Fibroblast of skin of left quadriceps (primary cell): Measurements from ENCODE around the gene SRSF3.

ENCODE experiments used
- DNase-seq, 2 experiments: peaks; one replicate each; pipeline ENCODE4 v3.0.0-alpha.2; 2013; ENCODE audit warnings: low read depth in 2 of 2

SRSF3 gene

DNA sequence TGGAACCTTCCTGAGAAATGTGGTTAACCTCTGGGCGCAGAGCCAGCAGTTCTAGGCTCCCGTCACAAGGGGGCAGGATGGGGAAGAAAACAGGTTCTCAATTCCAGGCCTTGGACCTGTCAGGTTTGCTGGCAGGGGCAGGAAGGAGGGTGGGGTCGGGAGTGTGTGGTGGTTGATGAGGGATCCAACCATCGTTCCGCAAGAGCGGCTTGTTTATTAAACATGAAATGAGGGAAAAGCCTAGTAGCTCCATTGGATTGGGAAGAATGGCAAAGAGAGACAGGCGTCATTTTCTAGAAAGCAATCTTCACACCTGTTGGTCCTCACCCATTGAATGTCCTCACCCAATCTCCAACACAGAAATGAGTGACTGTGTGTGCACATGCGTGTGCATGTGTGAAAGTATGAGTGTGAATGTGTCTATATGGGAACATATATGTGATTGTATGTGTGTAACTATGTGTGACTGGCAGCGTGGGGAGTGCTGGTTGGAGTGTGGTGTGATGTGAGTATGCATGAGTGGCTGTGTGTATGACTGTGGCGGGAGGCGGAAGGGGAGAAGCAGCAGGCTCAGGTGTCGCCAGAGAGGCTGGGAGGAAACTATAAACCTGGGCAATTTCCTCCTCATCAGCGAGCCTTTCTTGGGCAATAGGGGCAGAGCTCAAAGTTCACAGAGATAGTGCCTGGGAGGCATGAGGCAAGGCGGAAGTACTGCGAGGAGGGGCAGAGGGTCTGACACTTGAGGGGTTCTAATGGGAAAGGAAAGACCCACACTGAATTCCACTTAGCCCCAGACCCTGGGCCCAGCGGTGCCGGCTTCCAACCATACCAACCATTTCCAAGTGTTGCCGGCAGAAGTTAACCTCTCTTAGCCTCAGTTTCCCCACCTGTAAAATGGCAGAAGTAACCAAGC, 29.6 kb downstream of the SRSF3 start:
- DNase-seq = peak; percentile 48 to 62

DNA sequence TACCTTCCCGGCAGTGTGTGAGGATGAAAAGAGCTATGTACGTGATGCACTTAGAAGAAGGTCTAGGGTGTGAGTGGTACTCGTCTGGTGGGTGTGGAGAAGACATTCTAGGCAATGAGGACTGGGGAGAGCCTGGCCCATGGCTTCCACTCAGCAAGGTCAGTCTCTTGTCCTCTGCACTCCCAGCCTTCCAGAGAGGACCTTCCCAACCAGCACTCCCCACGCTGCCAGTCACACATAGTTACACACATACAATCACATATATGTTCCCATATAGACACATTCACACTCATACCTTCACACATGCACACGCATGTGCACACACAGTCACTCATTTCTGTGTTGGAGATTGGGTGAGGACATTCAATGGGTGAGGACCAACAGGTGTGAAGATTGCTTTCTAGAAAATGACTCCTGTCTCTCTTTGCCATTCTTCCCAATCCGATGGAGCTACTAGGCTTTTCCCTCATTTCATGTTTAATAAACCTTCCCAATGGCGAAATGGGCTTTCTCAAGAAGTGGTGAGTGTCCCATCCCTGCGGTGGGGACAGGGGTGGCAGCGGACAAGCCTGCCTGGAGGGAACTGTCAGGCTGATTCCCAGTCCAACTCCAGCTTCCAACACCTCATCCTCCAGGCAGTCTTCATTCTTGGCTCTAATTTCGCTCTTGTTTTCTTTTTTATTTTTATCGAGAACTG, 30.4 kb downstream of the SRSF3 start:
- no peak for DNase-seq

DNA sequence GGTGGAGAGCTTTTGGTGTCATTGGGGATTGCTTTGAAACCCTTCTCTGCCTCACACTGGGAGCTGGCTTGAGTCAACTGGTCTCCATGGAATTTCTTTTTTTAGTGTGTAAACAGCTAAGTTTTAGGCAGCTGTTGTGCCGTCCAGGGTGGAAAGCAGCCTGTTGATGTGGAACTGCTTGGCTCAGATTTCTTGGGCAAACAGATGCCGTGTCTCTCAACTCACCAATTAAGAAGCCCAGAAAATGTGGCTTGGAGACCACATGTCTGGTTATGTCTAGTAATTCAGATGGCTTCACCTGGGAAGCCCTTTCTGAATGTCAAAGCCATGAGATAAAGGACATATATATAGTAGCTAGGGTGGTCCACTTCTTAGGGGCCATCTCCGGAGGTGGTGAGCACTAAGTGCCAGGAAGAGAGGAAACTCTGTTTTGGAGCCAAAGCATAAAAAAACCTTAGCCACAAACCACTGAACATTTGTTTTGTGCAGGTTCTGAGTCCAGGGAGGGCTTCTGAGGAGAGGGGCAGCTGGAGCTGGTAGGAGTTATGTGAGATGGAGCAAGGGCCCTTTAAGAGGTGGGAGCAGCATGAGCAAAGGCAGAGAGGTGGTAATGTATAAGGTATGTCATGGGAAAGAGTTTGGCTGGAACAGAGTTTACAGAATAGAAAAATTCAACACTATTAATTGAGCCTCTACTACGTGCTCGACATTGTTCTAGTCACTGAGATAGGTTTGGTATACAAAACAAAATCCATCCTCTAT, 31.2 kb downstream of the SRSF3 start:
- DNase-seq = no peak

DNA sequence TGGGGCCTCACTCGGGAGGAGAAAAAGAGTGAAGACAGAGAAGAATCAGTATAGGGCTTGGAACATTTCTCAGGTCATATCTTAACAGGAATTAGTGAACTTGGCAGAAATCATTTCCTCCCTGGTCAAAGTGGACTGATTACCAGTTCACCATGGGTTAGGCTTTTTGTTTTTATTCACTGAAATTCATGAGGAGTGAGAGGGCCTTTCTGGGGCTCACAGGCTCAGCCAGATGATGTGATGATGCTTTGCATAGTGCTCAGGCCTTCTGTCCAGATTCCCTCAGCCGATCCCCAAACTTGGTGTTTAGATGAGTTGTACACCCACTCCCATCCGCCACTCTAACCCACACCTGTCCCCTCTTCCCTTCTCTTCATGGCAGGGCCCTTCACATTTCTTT, 32.5 kb downstream of the SRSF3 start:
- DNase-seq = no peak

DNA sequence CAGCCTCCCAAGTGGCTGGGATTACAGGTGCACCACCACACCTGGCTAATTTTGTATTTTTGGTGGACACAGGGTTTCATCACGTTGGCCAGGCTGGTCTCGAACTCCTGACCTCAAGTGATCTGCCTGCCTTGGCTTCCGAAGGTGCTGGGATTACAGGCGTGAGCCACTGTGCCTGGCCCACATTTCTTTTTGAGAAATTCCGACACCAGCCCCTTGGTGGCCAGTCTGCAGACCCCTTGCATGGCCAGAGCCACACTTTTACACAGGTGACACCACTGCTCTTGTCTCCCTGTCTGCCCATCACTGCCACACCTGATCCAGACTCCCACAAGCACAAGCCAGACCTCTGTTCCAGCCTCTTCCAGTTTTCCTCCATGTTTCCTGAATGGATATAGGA, 33.0 kb downstream of the SRSF3 start:
- no peak for DNase-seq

DNA sequence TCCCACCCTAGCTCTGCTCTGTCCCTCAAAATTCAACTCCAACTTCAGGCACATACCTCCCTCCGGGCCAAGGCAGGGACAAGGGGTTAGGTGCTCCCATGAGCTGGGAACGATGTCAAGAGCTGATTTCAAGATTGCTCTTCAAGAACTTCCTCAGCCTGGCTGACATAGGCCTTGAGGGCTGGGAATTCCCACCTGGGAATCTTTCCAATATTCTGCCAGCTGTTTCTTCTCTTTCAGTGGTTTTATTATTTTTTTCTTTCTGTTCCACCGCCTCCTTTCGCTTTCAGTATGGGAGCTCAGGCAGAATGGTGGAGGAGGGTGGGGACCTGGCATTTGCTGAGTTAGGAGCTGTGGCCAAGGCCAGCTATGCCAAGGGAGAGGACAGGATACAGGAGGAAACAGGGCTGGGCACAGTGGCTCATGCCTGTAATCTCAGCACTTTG, 33.7 kb downstream of the SRSF3 start:
- DNase-seq = no peak

DNA sequence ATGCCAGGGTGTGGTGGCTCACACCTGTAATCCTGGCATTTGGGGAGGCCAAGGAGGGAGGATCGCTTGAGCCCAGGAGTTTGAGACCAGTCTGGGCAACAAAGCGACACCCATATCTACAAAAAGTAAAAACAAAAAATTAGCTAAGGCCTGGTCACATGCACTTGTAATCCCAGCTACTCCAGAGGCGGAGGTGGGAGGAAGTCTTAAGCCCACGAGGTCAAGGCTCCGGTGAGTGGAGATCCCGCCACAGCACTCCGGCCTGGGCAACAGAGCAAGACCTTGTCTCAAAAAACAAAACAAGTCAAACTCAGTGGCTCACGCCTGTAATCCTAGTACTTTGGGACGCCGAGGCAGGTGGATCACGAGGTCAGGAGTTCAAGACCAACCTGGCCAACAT, 35.6 kb downstream of the SRSF3 start:
- DNase-seq = no peak

DNA sequence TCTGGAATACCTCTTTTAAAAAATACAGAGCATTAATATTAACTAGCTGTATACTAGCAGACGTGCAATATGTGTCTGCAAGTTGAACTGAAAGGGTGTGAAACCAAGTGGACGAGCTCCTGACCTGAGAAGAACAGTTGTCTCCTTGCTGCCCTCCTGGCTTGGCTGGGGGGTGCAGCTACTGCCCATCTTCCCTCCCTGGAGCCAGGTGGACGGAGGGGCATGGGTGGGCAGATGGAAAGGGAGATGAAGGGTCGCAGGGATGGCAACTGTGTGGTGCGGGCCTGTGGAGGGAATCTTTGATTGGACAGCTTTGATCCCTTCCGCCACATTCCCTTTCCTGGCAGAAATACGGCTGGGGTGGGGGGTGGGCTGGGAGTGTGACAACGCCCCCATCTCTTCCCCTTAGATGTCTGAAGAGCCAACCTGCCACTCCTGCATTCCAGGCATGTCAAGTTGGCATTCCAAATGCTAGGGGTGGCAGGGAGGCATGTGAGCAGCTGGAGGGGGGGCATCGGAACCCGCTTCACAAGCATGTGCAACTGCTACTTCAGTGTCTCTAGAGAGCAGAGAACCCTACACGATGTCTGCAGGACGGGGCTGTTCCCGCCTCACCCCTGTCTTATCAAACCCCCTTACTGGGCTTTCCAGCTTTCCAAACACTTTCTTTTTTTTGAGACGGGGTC, 37.3 kb downstream of the SRSF3 start:
- DNase-seq = no peak

DNA sequence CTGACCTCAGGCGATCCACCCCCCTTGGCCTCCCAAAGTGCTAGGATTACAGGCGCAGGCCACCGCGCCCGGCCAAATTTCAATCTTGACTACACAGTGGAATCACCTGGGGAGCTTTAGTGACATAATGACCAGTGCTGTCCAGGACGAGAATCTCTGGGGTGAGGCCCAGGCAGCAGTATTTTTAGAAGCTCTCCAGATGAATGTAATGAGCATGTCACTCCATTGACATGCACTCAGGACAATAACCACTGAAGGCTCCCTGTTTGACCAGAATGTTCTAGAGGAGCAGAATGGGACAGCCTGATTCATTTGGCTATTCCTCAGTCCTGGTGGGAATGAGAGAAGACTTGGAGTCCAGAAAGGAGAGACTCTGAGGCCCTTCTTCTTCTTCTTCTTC, 39.2 kb downstream of the SRSF3 start:
- no peak for DNase-seq

DNA sequence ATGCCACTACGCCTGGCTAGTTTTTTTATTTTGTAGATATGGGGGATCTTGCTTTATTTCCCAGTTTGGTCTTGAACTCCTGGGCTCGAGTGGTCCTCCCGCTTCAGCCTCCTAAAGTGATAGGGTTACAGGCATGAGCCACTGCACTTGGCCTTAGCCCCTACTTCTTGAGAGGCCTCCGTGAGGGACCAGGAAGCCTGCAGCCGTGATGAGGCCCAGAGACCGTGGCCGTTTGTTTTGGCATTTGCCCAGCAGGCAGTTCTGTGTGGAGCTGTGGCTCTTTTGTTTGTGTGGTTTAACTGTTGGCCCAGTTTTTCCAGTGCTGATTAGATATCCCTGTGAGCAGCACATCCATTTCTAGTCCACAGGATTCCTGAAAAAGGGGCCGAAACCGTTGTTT, 39.8 kb downstream of the SRSF3 start:
- peak; percentile 26 to 28 for DNase-seq

DNA sequence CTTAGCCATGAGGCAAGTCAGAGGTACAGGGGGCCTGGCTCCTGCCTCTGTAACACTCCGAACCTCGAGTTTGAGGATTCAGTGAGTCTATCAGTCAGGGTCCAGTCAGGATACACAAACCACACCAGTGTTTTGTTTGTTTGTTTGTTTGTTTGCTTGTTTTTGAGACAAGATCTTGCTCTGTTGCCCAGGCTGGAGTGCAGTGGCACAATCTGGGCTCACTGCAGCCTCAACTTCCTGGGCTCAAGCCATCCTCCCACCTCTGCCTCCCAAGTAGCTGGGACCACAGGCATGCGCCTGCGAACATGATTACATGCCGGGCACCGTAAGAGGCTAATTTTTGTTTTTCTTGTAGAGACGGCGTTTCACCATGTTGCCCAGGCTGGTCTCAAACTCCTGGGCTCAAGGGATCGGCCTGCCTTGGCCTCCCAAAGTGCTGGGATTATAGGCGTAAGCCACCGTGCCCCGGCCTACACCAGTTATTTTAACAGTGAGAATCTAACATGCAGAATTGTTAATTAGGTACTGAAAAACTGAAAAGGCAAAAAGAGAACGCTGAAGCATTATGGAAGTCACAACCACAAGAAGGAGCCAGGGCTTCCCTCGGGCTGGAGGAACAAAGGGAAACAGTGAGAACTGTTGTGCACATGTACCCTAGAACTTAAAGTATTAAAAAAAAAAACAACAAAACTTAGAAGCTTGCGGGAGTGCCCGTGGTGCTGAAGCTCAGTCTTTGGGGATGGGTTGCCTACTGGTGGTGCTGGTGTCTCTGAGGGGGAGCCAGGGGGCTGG, 40.4 kb downstream of the SRSF3 start:
- no peak for DNase-seq

DNA sequence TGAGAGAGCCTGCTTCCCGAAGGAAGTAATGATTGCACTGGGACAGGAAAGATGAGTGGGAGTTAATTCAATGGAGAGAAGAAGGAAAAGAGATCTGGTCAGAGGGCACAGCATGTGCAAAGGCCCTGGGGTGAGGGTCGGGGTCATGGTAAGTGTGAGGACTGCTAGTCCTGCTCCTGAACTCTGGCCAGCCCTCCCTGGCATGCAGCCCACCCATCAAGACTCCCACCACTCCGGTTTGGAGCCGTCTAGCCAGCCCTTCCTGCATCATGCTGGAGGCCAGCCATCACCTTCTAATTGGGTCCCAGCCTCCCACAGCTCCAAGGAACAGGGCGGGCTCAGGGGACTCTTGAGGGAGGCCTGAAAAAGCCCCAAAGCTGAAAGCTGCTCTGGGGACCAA, 42.1 kb downstream of the SRSF3 start:
- no peak for DNase-seq

DNA sequence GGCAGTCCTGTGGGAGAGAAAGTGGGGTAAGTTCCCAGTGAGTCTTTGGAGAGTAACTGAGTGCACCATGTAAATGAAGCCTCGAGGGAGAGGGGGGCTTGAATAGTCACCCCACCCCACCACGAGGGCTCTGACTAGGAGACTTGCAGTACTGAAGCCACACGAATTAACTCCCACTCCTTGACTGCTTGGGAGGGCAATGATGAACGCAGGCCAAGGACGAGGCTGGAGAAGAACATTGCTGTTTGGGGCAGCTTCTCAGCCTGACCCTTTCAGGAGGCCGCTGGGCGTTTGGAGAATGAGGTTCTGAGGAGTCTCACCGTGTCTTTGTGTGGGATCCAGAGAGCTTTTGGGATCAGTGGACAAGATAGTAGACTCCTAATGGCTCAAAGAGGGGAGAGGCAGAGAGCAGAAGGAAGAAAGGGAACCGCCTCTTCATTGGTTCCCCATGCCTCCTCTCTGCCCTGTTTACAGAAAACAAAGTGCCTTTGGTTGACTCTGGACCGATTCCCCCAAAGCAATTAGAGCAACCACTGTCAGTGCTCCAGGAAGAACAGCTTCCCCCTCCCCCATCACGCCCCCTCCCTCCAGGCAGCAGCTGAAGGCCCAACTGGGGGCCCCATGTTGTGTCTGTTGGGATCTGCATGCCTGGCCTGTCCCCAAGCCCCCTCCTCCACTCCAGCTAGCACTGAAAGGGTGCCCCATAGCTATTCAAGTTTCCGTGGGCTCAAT, 42.7 kb downstream of the SRSF3 start:
- no peak for DNase-seq

DNA sequence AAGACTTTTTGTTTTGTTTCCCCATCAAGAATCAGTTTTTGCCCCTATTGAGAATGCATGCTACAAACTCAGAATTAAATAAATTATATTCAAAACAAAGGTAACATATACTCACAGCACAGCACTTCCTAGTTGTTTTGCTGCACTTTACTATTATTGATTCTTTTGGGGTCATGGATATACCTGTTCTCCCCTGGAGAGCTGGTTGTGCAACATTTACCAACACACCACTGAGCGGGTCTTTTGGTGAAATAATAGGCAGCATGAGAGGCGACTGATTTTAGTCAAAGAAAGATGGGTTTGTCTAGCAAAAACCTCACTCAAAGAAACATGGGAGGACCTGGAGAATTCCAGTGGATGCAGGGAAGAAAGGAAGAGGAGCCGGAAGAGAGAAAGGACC, 44.4 kb downstream of the SRSF3 start:
- DNase-seq = no peak

DNA sequence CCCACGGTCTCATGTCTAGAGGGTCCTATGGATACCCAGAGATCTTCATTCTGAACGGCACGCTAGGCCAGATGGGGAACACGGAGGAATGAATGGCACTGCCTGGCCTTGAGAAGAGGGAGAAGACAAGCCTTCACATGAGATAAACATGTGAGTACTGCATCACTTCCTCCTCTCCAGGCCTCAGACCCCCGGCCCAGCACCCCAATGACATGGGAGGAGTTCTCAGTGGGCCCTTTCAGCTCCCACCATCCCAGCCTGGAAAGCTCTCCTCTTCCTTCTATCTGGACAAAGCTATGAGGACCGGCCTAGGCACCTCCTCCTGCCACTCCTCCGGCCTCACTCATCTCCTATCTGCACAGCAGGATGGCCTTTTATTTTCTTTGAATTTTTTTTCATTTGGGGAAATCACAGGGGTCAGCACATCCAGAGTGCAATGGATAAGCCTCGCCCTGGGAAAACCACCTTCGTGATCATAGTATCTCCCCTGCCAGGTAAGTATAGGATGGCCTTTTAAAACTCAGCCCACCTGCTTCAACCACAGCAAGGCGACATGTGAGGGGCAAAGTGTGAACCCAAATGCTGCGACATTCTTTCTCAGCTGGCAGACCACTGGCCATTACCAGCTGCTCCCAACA, 45.1 kb downstream of the SRSF3 start:
- DNase-seq = no peak

DNA sequence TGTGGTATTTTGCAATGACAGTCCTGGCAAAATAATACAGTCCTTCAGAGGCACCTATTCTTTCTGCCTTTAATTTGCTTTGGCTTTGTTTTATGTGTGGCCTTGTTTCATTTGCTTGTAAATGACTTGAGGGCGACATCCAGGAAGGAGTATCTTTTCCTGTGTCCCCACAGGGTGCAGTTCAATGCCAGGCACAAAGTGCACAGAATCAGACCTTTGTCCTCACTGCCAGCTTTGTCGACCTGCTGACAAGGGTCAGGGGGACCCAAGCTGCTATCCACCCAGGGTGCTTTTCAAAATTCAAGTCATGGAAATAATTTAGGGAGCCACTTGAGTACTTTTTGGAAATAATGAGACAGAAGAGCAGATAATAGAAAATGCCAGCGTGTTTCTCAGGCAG, 47.4 kb downstream of the SRSF3 start:
- no peak for DNase-seq

DNA sequence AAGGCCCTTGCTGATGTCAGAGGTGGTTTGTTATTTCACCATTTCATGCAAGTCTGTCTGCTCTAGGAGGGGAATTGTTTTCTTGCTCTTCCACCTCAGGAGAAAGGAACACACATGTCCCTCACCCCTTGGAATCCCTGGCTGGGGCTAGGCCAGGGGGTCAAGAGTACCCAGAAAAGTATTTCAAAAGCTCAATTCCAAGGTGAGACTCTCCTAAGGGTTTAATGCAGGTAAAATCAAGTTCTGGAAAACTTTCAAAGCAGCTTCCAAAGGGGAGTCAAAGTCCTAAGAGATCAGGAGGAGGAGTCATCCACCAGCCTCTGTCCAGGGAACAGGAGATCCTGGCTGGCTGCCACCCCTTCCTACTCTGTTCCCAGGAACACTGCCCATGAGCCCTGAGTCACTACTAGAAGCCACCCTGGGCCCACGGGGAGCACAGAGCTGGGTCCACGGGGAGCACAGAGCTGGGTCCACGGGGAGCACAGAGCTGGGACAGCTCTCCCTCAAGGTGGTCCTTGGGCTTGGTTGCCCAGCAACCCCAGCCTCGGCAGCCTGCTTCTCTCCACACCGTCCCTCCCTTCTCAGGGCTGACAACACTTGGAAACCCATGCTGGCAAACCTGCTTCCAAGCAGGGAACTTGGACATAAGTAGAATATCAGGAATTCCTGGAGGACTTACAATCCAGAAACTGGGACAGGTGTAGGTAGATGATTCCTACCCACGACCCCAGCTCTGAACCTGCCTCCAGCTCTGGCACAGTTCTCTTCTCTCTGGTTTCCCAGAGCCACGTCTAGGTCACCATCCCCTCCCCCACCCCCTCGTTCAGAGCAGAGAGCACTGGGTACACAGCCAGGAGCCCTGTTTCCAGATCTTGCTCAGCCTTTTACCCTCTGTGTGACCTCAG, 49.0 kb downstream of the SRSF3 start:
- DNase-seq = peak in 1 of 2 experiments; percentile 33

DNA sequence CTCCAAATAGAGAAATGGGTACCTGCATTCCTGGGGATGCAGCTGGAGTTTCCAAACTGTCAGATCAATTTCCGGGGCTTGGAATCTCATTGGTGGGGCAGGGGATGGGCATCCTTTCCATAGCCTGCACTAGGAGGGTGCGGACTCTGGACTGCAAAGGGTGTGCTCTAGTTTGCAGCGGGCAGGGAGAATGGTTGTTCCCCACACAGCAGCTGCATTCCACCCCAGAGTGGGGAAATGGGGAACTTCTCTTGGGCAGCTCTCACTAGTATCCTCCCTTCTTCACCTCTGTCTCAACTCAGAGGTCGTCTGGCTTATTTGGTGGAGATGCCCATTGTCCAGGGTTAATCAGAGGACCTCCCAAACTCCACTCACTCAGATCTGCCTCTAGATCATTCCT, 49.8 kb downstream of the SRSF3 start:
- no peak for DNase-seq

DNA sequence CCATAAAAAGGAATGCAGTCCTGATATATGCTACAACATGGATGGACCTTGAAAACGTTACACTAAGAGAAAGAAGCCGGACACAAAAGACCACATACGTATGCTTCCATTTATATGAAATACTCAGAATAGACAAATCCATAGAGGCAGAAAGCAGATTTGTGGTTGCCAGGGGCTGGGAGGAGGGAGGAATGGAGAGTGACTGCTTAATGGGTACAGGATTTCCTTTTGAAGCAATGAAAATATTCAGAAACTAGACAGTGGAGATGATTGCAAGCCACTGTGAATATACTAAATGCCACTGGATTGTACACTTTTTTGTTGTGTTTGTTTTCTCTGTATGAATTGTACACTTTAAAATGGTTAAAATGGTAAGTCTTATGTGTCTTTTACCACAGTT, 54.9 kb downstream of the SRSF3 start:
- no peak for DNase-seq
